K562 (cell line): ENCODE data around the gene KCNH2. TPM values are rescaled to one million over a fixed set of nuclear protein-coding genes. Genes with fewer than 3 reads are reported as not detected.
A peak's percentile ranks its signal among the peaks of the same experiment; 100 is the strongest.

ENCODE experiments used
- BMI1 ChIP-seq: fragments of 150-350 bp; IDR thresholded peaks from 2 replicates; pipeline ENCODE4 v1.6.1; 2014; ENCODE audit warnings: low read length
- CHD1 ChIP-seq: fragments of 200-600 bp; sonication (generic); IDR thresholded peaks from one replicate; pipeline ENCODE4 v1.6.1; 2012; ENCODE audit warnings: mild to moderate bottlenecking, moderate library complexity, low read length, inconsistent platforms
- ETS2 ChIP-seq: IDR thresholded peaks from 2 replicates; pipeline ENCODE4 v1.6.1; 2016; ENCODE audit warnings: borderline replicate concordance, missing genetic modification characterization, mild to moderate bottlenecking, moderate library complexity, missing compliant biosample characterization; ENCODE audit not compliant: poor library complexity, severe bottlenecking
- GABPB1 ChIP-seq: sonication (generic); formaldehyde crosslinking; IDR thresholded peaks from 2 replicates; pipeline ENCODE4 v1.8.0; 2022; ENCODE audit warnings: mild to moderate bottlenecking, missing genetic modification reagents
- MAFG ChIP-seq: fragments of 450-650 bp; conservative IDR thresholded peaks from 2 replicates; pipeline ENCODE4 v1.6.1; 2016; ENCODE audit warnings: missing genetic modification characterization, missing compliant biosample characterization
- NCOA6 ChIP-seq: fragments of 450-650 bp; IDR thresholded peaks from 2 replicates; pipeline ENCODE4 v1.6.1; 2017; ENCODE audit warnings: mild to moderate bottlenecking
- PCBP1 ChIP-seq: fragments of 200-400 bp; formaldehyde crosslinking; IDR thresholded peaks from 2 replicates; pipeline ENCODE4 v1.6.1; 2018; ENCODE audit warnings: mild to moderate bottlenecking, low read depth, low read length; ENCODE audit not compliant: poor library complexity, severe bottlenecking
- POLR2H ChIP-seq: IDR thresholded peaks from 2 replicates; pipeline ENCODE4 v1.6.1; 2016; ENCODE audit warnings: missing genetic modification characterization, low read depth, mild to moderate bottlenecking, control low read depth, missing compliant biosample characterization, moderate library complexity
- POU5F1 ChIP-seq: fragments of 150-350 bp; IDR thresholded peaks from 2 replicates; pipeline ENCODE4 v1.6.1; 2014; ENCODE audit warnings: borderline replicate concordance, low read length, low read depth, mild to moderate bottlenecking; ENCODE audit not compliant: partially characterized antibody
- RBM22 ChIP-seq: fragments of 200-400 bp; formaldehyde crosslinking; IDR thresholded peaks from 2 replicates; pipeline ENCODE4 v1.6.1; 2018; ENCODE audit warnings: low read length, low read depth; ENCODE audit not compliant: poor library complexity, severe bottlenecking
- RFX7 ChIP-seq: fragments of 250-450 bp; sonication (Bioruptor Pico); IDR thresholded peaks from 2 replicates; pipeline ENCODE4 v1.5.1; 2021; ENCODE audit warnings: mild to moderate bottlenecking
- SIRT6 ChIP-seq: IDR thresholded peaks from one replicate; pipeline ENCODE4 v1.6.1; 2012; ENCODE audit warnings: low read depth, mild to moderate bottlenecking, control low read depth, inconsistent platforms, low read length, moderate library complexity
- SREBF1 ChIP-seq: fragments of 150-350 bp; IDR thresholded peaks from 2 replicates; pipeline ENCODE4 v1.6.1; 2014; ENCODE audit warnings: antibody characterized with exemption, low read depth, low read length, borderline replicate concordance
- TCFL5 ChIP-seq: fragments of 250-450 bp; sonication (Bioruptor Pico); conservative IDR thresholded peaks from 2 replicates; pipeline ENCODE4 v1.6.1; 2021; ENCODE audit warnings: mild to moderate bottlenecking, moderate library complexity, matching md5 sums
- ZNF133 ChIP-seq: fragments of 250-450 bp; sonication (Bioruptor Pico); IDR thresholded peaks from 2 replicates; pipeline ENCODE4 v1.4.0; 2020; ENCODE audit warnings: mild to moderate bottlenecking
- ZNF232 ChIP-seq: sonication (generic); formaldehyde crosslinking; IDR thresholded peaks from 2 replicates; pipeline ENCODE4 v1.8.0; 2022; ENCODE audit warnings: mild to moderate bottlenecking, missing genetic modification reagents
- ZZZ3 ChIP-seq: fragments of 450-650 bp; IDR thresholded peaks from 2 replicates; pipeline ENCODE4 v1.6.1; 2016; ENCODE audit warnings: antibody characterized with exemption, mild to moderate bottlenecking, moderate library complexity
- polyA plus RNA-seq, 8 experiments: library from polyadenylated mRNA; depleted of rRNA in 4 of 8; stranded (reverse) in 5 of 8; unstranded in 3 of 8; fragments of >200 nt; fragmentation: Nextera tagmentation in 2 of 8; fragmentation: Illumina TruSeq in 1 of 8; extraction: Ambion mirVana in 2 of 8; extraction: Trizol in 1 of 8; gene quantifications; 2 replicates each; pipeline versions ENCODE4 v1.2.1 to v1.2.3, GENCODE V29; 2011 to 2014; ENCODE audit warnings: inconsistent platforms in 1 of 8, missing spikeins in 1 of 8
- total RNA-seq, 7 experiments: library from RNA; depleted of rRNA in 6 of 7; stranded (reverse); fragments of >200 nt in 6 of 7; fragmentation: Illumina TruSeq in 2 of 7; extraction: Trizol in 2 of 7; gene quantifications; 2 replicates each; pipeline versions ENCODE4 v1.2.1 to v1.2.3, GENCODE V29; 2011 to 2021; ENCODE audit warnings: low replicate concordance in 1 of 7
- TF ChIP-seq, protein P1 (sequence below): sonication (generic); formaldehyde crosslinking; IDR thresholded peaks from 2 replicates; pipeline ENCODE4 v1.8.1; 2023; ENCODE audit warnings: missing genetic modification reagents, mild to moderate bottlenecking, borderline replicate concordance
- TF ChIP-seq, protein P2 (sequence below): fragments of 150-350 bp; IDR thresholded peaks from 2 replicates; pipeline ENCODE4 v1.6.1; 2014; ENCODE audit warnings: low read depth, mild to moderate bottlenecking, low read length, borderline replicate concordance

Gene KCNH2
- total and polyA plus RNA-seq, 9 of the 15 experiments (the other 6 are each of a cell fraction or from before 2014, with no cell fraction given): 18.1 to 368 (median 218) TPM

DNA sequence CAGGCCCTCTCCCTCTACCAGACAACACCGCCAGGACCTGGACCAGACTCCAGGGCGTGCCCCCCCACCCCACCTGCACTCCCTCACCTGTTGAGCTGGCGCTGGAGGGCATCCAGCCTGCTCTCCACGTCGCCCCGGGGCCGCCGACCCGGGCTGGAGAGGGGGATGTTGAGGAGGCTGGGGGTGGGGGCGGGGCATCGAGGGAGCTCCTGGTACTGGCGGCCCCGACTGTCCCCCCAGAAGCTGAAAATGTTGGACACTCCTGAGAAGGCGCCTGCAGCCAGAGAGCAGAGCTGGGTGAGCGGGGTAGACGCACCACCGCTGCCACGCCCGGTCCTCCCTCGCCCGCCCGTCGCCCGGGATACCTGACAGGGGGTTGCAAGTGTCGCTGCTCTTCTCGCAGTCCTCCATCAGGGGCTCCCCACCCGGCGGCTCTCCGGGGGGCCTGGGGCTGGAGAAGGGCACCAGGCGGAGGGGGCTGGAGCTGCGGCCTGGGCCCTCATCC is 30.8 kb downstream of the KCNH2 start (continued):
- TF ChIP-seq, protein P1, sequence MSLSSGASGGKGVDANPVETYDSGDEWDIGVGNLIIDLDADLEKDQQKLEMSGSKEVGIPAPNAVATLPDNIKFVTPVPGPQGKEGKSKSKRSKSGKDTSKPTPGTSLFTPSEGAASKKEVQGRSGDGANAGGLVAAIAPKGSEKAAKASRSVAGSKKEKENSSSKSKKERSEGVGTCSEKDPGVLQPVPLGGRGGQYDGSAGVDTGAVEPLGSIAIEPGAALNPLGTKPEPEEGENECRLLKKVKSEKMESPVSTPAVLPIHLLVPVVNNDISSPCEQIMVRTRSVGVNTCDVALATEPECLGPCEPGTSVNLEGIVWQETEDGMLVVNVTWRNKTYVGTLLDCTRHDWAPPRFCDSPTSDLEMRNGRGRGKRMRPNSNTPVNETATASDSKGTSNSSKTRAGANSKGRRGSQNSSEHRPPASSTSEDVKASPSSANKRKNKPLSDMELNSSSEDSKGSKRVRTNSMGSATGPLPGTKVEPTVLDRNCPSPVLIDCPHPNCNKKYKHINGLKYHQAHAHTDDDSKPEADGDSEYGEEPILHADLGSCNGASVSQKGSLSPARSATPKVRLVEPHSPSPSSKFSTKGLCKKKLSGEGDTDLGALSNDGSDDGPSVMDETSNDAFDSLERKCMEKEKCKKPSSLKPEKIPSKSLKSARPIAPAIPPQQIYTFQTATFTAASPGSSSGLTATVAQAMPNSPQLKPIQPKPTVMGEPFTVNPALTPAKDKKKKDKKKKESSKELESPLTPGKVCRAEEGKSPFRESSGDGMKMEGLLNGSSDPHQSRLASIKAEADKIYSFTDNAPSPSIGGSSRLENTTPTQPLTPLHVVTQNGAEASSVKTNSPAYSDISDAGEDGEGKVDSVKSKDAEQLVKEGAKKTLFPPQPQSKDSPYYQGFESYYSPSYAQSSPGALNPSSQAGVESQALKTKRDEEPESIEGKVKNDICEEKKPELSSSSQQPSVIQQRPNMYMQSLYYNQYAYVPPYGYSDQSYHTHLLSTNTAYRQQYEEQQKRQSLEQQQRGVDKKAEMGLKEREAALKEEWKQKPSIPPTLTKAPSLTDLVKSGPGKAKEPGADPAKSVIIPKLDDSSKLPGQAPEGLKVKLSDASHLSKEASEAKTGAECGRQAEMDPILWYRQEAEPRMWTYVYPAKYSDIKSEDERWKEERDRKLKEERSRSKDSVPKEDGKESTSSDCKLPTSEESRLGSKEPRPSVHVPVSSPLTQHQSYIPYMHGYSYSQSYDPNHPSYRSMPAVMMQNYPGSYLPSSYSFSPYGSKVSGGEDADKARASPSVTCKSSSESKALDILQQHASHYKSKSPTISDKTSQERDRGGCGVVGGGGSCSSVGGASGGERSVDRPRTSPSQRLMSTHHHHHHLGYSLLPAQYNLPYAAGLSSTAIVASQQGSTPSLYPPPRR (CRISPR knock-in tag): no peak
- TF ChIP-seq ETS2 (tag) (no peak), GABPB1 (CRISPR knock-in tag) (no peak), POU5F1 (no peak), BMI1 (no peak), ZZZ3 (no peak), POLR2H (tag) (no peak), SREBF1 (no peak), SIRT6 (no peak), TCFL5 (no peak), ZNF133 (CRISPR knock-in tag) (no peak), RBM22 (peak; percentile 67), CHD1 (no peak), MAFG (no peak), PCBP1 (peak; percentile 56), ZNF232 (CRISPR knock-in tag) (no peak), NCOA6 (no peak), RFX7 (CRISPR knock-in tag) (no peak)
- TF ChIP-seq, protein P2, sequence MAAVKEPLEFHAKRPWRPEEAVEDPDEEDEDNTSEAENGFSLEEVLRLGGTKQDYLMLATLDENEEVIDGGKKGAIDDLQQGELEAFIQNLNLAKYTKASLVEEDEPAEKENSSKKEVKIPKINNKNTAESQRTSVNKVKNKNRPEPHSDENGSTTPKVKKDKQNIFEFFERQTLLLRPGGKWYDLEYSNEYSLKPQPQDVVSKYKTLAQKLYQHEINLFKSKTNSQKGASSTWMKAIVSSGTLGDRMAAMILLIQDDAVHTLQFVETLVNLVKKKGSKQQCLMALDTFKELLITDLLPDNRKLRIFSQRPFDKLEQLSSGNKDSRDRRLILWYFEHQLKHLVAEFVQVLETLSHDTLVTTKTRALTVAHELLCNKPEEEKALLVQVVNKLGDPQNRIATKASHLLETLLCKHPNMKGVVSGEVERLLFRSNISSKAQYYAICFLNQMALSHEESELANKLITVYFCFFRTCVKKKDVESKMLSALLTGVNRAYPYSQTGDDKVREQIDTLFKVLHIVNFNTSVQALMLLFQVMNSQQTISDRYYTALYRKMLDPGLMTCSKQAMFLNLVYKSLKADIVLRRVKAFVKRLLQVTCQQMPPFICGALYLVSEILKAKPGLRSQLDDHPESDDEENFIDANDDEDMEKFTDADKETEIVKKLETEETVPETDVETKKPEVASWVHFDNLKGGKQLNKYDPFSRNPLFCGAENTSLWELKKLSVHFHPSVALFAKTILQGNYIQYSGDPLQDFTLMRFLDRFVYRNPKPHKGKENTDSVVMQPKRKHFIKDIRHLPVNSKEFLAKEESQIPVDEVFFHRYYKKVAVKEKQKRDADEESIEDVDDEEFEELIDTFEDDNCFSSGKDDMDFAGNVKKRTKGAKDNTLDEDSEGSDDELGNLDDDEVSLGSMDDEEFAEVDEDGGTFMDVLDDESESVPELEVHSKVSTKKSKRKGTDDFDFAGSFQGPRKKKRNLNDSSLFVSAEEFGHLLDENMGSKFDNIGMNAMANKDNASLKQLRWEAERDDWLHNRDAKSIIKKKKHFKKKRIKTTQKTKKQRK: no peak
